ENCODE data around the gene NHP2.

Gene NHP2

DNA sequence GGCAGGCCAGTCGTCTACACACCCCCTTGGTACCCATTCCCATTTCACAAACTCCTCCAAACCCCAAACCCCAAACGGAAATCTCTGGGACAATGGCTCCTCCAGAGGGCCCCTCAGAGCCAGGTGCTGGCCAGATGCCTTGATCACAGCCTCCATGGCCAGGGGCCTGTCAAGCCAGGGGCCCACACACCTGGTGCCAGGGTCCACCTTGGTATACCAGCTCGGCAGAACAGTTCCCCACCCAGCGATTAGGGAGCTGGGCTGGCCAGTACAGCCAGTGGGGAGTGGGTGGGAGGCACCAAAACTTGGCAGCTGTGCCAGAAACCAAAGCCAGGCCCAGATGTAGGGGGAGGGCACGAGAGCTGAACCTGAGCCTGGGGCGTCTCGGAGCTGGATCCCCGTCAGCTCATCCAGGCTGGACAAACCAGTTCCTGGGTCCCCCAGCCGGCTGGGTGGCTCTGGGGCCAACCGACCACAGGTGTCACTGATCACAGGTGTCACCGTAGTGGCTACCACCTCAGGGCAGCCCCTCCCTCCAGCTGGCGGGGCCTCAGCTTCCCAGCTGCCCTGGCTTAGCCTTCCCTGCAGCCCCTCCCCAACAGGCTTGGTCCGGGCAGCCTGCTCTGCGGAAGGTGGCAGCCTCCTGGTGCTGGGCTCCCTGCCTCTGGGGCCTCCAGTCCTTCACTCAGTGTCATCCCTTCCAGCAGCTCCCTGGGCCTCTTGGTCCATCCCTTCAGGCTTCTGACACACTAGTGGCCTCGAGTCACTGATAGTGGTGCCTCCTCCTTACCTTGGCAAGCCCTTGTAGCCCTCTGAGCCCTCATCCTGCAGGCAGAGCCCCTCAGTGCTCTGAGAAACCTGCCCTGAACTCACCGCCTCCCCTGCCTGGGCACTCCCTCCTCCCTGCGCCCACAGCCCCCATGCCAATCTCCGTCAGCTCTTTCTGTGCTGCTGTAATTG lies 29.4 kb downstream of the NHP2 start:
- Histone ChIP-seq H3K9ac (ENCODE audit: low read length) (no peak overlapping the region), H3K9me3 (ENCODE audit: control insufficient read depth, low read length) (no peaks in the 10 kb centered on the region), H3K4me3 (ENCODE audit: insufficient read depth in 1 of 2, low read depth in 1 of 2, low read length in 2 of 2) (no peak overlapping the region), H2BK12ac (ENCODE audit: low read length in 2 of 2) (no peak overlapping the region), H3K14ac (ENCODE audit: low read length in 2 of 2) (no peak overlapping the region), H3K27ac (ENCODE audit: low read length, poor library complexity, severe bottlenecking) (no peak overlapping the region), H3K27me3 (ENCODE audit: control insufficient read depth in 1 of 2, insufficient read depth in 1 of 2, low read length in 2 of 2) (peaks cover 0 to 30% of the 10 kb centered on the region in 2 experiments), H2BK15ac (ENCODE audit: low read depth, poor library complexity, severe bottlenecking) (no peak overlapping the region), H3K4ac (ENCODE audit: low read depth in 1 of 2, low read length in 2 of 2) (no peak overlapping the region), H2AFZ (ENCODE audit: low read depth, low read length) (no peak overlapping the region), H3K4me2 (ENCODE audit: low read length, poor library complexity, severe bottlenecking) (no peak overlapping the region), H3K36me3 (ENCODE audit: control insufficient read depth in 1 of 2, insufficient read depth in 2 of 2, low read depth in 1 of 2, low read length in 2 of 2) (peaks cover 0 to 7% of the 10 kb centered on the region in 2 experiments), H3K4me1 (ENCODE audit: control insufficient read depth, insufficient read depth, low read depth, low read length) (no peaks in the 10 kb centered on the region), H4K91ac (ENCODE audit: low read length) (no peak overlapping the region), H3K79me1 (replicated peaks; ENCODE audit: low read length, poor library complexity, severe bottlenecking) (peaks cover under 1% of the 10 kb centered on the region), H3K23ac (ENCODE audit: low read length in 2 of 2) (no peak overlapping the region), H2BK5ac (ENCODE audit: low read depth, low read length, poor library complexity, severe bottlenecking) (no peak overlapping the region), H3K18ac (ENCODE audit: low read depth in 1 of 2, low read length in 2 of 2) (no peak overlapping the region), H4K8ac (ENCODE audit: low read length) (no peak overlapping the region), H2AK5ac (ENCODE audit: low read length, severe bottlenecking) (no peak overlapping the region), H2BK120ac (ENCODE audit: low read depth, low read length) (no peak overlapping the region)
- DNase-seq: no peak
- WGBS: 92% methylated on average over 17 of the region's 18 CpGs

DNA sequence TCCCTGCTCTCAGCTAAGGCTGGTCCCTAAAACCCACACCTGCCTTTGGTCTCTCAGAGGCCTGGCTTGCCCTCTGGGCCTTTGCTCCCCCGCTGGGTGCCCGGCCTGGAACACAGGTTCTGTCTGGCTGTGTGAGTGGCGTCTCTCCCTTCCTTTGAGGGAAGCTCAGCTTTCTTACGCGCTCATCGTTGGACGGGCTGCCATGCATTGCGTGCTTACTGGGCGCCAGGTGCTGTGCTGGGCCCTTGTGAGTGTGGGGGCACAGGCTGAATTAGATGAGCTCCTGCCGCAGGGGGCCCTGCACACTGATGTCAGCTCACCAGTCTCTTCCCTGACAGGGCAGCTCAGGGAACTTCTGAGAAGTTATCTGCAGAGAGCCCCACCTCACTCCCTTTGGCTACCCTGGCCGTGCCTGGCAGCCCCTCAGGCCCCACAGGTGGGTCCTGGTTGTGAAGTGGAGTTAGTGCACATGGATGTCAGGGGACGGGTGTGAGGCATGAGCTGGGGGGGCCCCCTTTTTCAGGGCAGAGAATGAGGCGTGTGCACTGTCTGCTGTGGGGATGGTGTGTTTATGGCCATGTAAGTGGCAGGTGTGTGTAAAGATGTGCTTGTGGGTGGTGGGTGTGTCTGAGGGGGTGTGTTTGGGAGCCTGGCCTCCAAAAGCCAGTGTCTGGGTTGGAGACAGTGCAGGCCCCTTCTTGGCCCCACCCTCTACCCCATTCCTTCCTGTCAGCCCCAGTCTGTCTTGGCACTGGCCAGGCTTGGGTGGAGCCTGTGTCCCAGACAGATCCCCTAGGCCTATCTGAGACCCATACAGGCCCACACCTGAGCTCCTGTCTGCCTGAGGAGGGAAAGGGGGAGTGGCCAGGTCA lies 30.4 kb downstream of the NHP2 start:
- Histone ChIP-seq H3K9me3 (ENCODE audit: control insufficient read depth, low read length) (no peaks in the 10 kb centered on the region), H2BK12ac (ENCODE audit: low read length in 2 of 2) (no peak overlapping the region), H3K4ac (ENCODE audit: low read depth in 1 of 2, low read length in 2 of 2) (no peak overlapping the region), H3K79me1 (replicated peaks; ENCODE audit: low read length, poor library complexity, severe bottlenecking) (no peaks in the 10 kb centered on the region), H3K36me3 (ENCODE audit: control insufficient read depth in 1 of 2, insufficient read depth in 2 of 2, low read depth in 1 of 2, low read length in 2 of 2) (peaks cover 0 to 7% of the 10 kb centered on the region in 2 experiments), H3K4me3 (ENCODE audit: insufficient read depth in 1 of 2, low read depth in 1 of 2, low read length in 2 of 2) (no peak overlapping the region), H3K27me3 (ENCODE audit: control insufficient read depth in 1 of 2, insufficient read depth in 1 of 2, low read length in 2 of 2) (peaks cover 0 to 31% of the 10 kb centered on the region in 2 experiments), H4K8ac (ENCODE audit: low read length) (no peak overlapping the region), H3K9ac (ENCODE audit: low read length) (no peak overlapping the region), H3K4me2 (ENCODE audit: low read length, poor library complexity, severe bottlenecking) (no peak overlapping the region), H3K14ac (ENCODE audit: low read length in 2 of 2) (no peak overlapping the region), H4K91ac (ENCODE audit: low read length) (no peak overlapping the region), H2AFZ (ENCODE audit: low read depth, low read length) (no peak overlapping the region), H3K23ac (ENCODE audit: low read length in 2 of 2) (no peak overlapping the region), H3K27ac (ENCODE audit: low read length, poor library complexity, severe bottlenecking) (no peak overlapping the region), H3K4me1 (ENCODE audit: control insufficient read depth, insufficient read depth, low read depth, low read length) (no peaks in the 10 kb centered on the region), H3K18ac (ENCODE audit: low read depth in 1 of 2, low read length in 2 of 2) (no peak overlapping the region), H2AK5ac (ENCODE audit: low read length, severe bottlenecking) (no peak overlapping the region), H2BK5ac (ENCODE audit: low read depth, low read length, poor library complexity, severe bottlenecking) (no peak overlapping the region), H2BK15ac (ENCODE audit: low read depth, poor library complexity, severe bottlenecking) (no peak overlapping the region), H2BK120ac (ENCODE audit: low read depth, low read length) (no peak overlapping the region)
- DNase-seq: no peak
- WGBS: 91% methylated on average over 13 of the region's 13 CpGs

DNA sequence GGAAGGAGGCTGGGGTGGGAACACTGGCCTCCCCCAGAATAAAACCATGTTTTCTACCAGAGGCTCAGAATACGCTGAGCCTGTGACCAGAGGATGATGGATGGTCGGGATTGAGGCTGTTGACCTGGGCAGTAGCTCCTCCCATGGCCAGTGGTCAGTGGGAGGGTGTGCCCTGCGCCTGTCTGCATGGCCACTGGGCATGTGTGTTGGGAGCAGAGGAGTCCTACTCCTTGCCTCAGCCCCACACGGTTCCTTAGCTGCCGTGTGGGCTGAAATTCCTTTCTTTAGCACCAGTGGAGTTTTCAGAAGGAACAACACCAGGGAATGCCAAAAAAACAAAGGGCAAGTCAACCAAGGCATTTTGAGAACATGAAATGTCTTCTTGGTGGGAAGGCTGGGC lies 31.3 kb downstream of the NHP2 start:
- no peak overlapping the region for H2BK5ac ChIP-seq (ENCODE audit: low read depth, low read length, poor library complexity, severe bottlenecking)
- no peak overlapping the region for H3K14ac ChIP-seq (ENCODE audit: low read length in 2 of 2)
- peaks cover 0 to 40% of the 10 kb centered on the region in 2 experiments for H3K27me3 ChIP-seq (ENCODE audit: control insufficient read depth in 1 of 2, insufficient read depth in 1 of 2, low read length in 2 of 2)
- no peak overlapping the region for H2AFZ ChIP-seq (ENCODE audit: low read depth, low read length)
- peaks cover 0 to 7% of the 10 kb centered on the region in 2 experiments for H3K36me3 ChIP-seq (ENCODE audit: control insufficient read depth in 1 of 2, insufficient read depth in 2 of 2, low read depth in 1 of 2, low read length in 2 of 2)
- no peak overlapping the region for H3K4me3 ChIP-seq (ENCODE audit: insufficient read depth in 1 of 2, low read depth in 1 of 2, low read length in 2 of 2)
- no peaks in the 10 kb centered on the region for H3K79me1 ChIP-seq (replicated peaks; ENCODE audit: low read length, poor library complexity, severe bottlenecking)
- no peak overlapping the region for H2AK5ac ChIP-seq (ENCODE audit: low read length, severe bottlenecking)
- WGBS: 78% methylated on average over 5 of the region's 5 CpGs
- no peak overlapping the region for H3K23ac ChIP-seq (ENCODE audit: low read length in 2 of 2)
- no peak overlapping the region for H2BK15ac ChIP-seq (ENCODE audit: low read depth, poor library complexity, severe bottlenecking)
- no peak overlapping the region for H3K9ac ChIP-seq (ENCODE audit: low read length)
- H2BK12ac ChIP-seq (ENCODE audit: low read length in 2 of 2): no peak overlapping the region
- H2BK120ac ChIP-seq (ENCODE audit: low read depth, low read length): no peak overlapping the region
- H3K4me2 ChIP-seq (ENCODE audit: low read length, poor library complexity, severe bottlenecking): no peak overlapping the region
- H3K27ac ChIP-seq (ENCODE audit: low read length, poor library complexity, severe bottlenecking): no peak overlapping the region
- H4K8ac ChIP-seq (ENCODE audit: low read length): no peak overlapping the region
- no peaks in the 10 kb centered on the region for H3K4me1 ChIP-seq (ENCODE audit: control insufficient read depth, insufficient read depth, low read depth, low read length)
- no peak overlapping the region for H4K91ac ChIP-seq (ENCODE audit: low read length)
- H3K9me3 ChIP-seq (ENCODE audit: control insufficient read depth, low read length): no peaks in the 10 kb centered on the region
- no peak overlapping the region for H3K4ac ChIP-seq (ENCODE audit: low read depth in 1 of 2, low read length in 2 of 2)
- H3K18ac ChIP-seq (ENCODE audit: low read depth in 1 of 2, low read length in 2 of 2): no peak overlapping the region
- no peak for DNase-seq

Measured in mesenchymal stem cell (in vitro differentiated cells and primary cell).